Measurements from ENCODE around the gene MPG.

Gene MPG

DNA sequence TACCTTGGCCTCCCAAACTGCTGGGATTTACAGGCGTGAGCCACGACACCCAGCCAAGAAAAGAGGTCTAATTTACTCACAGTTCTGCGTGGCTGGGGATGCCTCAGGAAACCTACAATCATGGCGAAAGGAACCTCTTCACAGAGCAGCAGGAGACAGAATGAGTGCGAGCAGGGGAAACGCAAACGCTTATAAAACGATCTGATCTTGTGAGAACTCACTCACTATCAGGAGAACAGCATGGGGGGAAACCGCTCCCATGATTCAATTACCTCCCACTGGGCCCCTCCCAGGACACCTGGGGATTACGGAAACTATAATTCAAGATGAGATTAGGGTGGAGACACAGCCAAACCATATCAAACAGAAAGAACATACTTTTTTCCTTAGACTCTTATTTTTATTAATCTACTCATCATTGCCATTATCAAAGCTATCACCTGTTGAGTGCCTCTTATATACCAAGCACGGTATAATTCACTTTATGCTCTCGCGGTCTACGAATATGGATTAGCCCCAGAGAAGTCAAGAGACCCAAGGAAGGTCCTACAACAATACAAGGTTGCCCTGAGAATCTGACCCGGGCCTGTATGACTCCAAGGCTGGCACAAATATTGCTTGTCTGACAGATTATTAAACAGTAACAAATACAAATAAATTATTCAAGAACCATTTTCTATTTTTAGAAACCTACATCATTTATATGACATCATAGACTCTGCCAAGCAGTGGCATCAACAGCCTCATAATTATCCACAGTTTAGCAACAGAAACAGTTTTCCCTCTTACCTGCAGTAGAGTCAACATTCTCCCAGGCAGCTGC is 27.0 kb upstream of the MPG start:
- DNase-seq, result no peak

DNA sequence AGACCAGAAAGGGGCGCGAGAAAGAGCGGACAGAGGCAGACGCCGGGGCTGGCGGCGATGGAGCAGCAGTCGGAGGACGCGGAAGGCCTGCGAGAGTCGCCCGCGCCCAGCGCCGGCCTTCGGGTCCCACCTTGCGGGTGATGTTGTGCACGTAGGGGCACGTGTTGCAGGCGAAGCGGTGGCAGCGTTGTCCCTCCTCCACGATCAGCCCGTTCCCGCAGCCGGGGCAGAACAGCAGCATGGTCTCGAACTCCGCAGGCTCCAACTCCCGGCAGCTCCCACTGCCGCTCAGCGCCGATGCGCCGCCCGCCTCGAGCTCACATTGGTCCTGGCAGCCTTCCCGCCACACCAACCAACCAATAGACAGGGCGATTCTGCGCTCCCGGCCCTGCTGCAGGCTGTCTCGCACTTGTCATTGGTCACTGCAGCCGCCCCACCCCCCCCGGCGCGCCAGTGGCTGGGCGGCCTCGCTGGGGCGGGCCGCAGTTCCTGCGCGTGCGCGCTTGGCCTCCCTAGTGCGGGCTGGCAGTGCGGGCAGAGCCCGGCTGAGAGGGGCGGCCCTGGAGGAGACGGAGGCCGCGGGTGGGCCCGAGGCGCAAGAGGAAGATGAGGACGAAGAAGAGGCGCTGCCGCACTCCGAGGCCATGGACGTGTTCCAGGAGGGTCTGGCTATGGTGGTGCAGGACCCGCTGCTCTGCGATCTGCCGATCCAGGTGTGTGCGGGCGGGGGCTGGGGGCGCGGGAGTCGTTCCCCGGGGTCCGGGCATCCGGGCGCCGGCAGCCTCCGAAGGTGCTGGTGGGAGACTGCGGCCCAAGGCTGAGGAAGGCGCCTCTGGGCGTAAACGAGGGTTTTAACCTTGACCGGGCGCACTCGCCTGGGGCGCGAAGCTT is 24.4 kb upstream of the MPG start, which contains the start of the genes POLR3K and SNRNP25:
TSS of gene POLR3K (minus strand) at position 263 of the 891 bp plus-strand sequence. CDS start at position 241, 22 bp downstream.
TSS of gene SNRNP25 (plus strand) at position 483 of the 891 bp plus-strand sequence. CDS start at position 672, 189 bp downstream.
- DNase-seq, result peak; percentile 98

DNA sequence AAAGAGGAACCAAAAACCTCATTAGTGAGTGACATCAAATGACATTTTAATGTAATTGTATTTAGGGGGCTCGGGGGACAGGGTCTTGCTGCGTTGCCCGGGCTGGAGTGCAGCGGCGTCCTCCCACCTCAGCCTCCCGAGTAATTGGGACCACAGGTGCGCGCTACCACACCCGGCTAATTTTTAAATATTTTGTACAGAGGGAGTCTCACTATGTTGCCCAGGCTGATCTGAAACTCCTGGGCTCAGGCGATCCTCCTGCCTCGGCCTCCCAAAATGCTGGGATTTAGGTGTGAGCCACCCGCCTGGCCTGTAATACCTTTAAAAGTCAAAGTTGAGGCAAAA is 23.8 kb upstream of the MPG start:
- no peak for DNase-seq

DNA sequence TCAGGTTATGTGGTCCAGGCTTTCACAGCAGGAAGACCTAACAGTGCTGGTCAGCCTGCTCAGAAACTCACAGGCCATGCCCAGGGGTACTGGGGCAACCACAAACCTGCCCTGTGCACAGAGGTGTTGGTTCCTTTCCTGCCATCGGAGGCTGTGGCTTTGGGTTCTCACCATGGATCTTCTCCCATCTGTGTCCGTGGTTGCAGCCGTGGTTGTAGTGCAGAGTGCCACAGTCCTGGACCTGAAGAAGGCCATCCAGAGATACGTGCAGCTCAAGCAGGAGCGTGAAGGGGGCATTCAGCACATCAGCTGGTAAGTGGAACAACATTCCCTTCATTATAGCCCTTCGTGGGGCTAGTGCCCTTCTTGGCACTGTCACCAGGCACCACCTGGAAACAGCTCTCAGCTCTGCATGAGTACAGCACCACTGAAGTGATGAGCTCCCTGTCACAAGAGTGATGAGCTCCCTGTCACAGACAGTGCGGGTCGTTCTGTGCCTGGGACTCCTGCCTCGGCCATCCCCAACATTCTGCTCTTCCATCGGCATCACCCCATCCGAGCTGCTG is 22.4 kb upstream of the MPG start:
- DNase-seq, result no peak

DNA sequence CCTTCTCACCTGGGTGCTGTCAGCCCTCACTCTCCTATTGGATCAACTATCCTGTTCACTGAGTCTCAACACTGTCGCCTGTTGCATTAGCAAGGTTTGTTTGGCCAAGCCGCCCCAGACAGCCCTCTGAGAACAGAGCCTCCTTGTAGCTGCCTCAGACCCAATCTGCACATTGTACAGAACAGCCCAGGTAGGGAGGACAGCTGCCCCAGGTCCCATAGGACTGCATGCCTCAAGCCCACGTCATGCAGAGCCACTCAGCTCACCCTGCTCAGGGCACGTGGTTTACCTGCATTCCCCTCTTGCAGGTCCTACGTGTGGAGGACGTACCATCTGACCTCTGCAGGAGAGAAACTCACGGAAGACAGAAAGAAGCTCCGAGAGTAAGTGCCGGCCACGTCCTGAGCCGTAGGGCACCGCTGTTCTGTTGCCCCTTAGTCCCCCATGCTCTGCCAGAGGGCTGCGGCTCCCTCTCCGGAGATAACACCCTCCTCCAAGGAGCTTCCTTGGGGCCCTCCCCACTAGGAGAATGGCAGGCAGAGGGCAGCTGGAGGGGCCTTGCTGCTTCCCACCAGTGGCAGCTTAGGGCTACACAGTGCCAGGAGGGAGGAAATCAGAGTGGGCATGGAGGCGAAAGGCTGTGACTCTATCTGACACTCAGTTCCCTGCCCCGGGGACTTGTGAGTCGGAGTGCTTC is 21.6 kb upstream of the MPG start:
- no peak for DNase-seq

DNA sequence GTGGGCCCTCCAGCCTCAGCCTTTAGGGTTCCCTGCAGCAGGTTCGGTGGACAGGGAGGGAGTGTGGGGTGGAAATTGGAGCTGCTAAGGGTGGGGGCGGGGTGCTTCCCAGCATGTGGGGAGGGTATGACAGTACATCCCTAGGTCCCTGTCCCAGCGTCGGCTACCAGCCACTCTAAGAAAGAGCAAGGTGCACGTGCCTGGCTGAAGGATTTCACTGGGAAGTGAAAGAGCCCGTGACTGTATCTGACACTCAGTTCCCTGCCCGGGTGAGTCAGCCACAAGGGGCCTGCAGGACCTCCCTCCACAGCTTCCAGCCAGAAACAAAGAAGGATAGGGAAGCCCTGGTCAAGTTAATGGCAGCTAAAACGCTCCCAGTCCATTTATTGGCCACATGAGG is 20.3 kb upstream of the MPG start:
- DNase-seq, result no peak

DNA sequence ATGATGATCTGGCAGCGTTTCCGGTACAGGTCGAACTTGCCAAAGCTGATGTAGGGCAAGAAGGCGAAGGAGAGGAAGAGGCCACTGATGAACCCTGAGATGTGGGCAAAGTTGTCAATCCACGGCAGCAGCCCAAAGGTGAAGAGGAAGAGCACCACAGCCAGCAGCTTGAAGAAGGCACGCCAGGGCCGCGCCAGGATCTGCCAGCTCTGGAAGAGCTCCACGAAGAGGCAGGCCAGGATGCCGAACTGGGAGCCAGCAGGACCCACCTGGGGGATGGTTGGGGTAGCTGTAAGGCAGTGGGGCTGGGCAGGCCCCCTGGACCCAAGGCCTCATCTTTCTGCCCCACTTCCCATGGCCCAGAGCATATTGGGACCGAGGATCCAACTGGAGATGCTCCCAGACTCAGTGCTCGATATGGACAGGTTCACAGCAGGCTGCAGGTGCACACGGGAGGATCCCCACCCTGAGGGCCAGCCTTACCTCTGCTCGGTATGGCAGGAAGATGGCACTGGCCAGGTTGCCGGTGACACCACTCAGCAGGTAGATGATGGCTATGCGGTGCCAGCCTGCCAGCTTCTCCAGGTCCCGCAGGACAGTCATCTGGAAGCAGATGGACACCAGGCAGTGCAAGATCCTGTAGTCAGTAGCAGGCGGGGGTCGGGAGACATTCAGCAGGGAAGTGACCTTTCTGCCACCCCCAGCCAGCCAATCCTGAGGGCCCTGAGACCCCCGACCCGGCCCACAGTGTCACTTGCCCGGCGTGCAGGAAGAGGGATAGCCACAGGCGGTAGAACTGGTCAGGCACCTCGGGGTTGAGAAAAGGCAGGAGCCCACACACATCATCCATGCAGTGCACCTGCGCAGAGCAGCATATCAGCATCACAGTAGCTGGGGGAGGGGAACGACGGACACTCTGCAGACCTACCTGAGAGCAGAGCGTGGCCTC is 19.3 kb upstream of the MPG start:
- no peak for DNase-seq

DNA sequence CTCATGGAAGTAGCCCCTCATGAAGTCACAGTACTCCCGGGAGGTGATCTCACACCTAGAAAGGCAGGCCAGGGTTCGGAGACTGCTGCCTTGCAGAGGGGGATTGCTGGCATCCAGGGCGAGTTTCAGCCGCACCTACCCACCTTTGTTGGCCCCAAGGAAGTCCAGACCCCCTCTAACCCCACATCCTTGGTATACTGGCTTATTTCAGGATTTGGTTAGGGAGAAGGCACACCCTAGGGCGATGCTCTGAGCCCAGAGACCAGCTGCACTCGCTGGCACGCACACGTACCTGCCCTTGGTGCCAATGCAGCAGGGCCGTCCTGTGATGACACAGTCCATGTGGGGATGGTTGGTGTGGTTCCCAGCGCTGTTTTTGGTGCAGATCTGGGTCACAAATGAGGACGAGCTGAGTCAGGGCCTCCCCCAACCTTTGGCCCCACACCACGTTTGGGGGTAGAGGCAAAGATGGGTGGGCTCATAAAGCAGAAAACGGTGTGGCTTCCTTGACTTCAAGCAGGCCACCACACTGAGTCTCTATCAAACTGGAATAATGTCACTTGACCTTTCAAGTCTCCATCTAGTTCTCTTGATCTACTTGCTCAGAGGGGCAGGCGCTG is 18.5 kb upstream of the MPG start:
- DNase-seq, result no peak

DNA sequence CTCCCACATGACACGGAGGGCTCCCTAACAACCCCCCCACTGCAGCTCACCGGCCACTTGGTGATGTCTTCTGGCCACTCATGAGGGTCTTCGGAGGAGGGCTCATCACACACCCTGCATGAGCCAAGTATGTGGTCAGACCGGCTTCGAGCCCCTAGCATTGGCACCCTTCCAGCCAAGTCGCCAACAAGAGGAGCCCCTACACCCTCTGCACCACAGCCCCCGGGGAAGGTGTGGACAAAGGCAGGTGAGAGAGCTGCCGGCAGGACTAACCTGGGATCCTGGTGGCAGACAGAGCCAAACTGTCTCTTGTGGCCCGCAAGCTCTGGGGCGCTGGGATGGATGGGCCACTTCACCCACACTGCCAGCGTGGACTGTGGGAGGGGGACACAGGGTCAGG is 17.9 kb upstream of the MPG start:
- no peak for DNase-seq

DNA sequence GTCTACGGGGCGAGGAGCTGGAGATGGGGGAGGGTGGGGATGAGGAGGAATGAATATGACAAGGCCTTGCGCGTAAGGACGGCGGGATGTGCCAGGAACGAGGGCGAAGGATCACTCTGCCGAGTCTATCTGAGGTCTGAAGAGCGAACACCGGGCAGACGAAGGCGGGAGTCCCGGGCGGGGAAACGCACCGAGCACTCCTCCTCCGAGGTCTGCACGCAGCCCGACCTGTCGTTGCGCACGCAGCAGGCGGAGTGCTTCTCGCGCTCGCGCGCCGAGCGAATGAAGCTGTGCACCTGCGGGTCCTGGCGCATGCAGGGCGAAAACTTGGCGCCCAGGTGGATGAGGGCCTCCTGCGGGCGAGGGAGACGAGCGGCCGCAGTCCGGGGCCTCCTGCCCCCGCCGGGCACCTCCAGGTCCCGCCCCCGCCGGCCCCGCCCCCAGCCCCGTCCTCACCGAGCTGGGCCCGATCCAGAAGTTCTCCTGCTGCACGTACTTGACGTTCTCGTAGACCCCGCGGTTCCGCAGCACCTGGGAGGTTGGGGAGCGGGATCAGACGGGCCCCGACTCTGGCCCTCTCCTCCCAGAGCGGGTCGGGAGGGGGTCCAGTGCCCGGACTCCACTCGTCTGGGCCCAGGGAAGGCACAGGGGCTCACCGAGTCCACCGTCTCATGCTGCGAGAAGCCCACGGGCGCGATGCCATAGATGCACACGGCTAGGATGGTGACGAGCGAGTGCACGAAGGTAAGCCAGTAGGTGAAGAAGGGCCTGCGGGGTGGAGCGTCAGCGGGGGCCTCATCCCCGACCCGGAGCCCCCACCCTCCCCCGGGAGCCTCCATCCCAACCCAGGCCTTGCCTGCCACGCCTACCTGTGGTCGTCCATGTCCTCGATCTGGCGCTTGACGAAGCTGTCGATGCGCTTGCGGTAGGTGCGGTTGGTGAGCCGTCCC is 16.8 kb upstream of the MPG start:
- DNase-seq, result no peak

DNA sequence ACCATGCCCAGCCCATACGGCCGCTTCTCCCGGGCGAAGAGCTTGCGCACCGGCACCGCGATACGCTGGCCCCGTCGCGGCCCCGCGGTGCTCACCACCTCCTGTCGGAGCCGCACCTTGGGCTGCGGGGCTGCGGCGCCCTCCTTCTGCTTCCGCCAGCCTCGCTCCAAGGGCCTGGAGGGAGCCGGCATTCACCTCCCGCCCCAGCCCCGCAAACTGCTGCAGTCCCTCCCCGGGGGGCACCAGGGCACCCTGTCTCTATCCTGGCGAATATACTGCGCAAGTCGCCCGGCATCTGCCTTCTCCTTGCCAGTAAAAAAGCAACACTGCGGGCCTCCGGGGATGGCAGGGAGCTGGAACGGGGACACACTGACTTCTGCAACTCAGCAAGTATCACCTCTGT is 16.1 kb upstream of the MPG start:
- DNase-seq, result no peak

DNA sequence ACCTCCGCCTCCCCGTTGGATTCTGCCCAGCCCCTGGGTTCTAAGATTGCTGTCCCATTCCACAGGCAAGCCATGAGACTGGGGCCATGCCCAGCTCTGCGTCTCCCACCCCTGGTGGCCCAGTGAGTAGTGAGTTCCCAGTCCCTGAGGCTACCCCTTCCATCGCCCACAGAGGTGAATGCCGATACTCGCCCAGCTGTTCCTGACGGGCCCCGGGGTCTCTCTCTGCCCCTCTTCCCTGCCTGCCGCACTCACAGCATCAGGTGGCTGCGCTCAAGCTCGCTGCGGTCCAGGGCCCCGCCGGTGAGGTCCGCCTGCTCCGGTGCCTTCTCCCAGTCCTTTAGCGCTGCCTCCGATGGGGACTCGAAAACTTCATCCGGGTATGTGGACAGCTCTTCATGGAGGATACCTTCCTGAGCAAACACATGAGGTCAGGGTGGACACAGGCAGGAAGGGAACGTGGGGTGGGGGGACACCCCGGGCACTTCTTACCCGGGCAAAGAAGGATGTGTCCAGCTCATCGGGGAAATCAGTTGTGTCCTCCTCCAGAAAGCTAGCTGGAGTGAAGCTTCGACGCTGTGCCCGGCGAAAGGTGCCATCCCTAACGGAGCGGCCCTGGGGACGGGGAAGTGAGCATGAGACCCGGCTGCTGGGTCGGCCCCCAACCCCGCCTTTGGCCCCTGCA is 15.6 kb upstream of the MPG start:
- DNase-seq, result no peak

DNA sequence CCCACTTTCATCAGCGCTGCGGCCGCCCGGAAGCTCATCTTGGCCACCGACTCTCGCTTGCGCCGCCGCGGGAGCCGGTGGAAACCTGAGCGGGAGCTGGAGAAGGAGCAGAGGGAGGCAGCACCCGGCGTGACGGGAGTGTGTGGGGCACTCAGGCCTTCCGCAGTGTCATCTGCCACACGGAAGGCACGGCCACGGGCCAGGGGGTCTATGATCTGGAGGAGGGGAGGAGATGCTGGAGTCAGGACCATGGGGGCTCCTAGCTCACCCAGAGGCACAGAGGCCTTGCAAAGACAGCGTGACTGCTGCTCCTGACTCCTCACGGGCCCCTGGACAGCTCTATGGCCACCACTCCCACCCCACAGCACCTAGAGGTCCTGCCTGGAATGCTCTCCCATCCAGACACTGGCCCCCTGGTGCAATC is 15.0 kb upstream of the MPG start:
- DNase-seq, result no peak

DNA sequence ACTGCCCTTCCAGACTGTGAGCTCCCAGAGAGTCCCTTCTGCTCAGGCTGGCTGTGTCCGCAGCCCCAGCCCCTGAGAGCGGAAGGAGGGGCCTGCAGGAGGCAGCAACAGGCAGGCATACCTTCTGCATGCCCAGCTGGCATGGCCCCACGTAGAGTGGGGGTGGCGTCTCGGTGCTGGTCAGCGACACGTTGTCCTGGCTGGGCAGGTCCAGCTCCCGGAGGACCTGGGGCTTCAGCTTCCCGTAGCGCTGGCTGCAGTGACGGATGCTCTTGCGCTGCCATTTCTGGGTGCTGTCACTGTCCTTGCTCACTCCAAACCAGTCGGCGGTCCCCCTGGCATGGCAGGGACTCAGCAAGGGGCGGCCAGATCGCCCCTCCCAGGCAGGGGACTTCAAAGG is 14.6 kb upstream of the MPG start:
- no peak for DNase-seq

DNA sequence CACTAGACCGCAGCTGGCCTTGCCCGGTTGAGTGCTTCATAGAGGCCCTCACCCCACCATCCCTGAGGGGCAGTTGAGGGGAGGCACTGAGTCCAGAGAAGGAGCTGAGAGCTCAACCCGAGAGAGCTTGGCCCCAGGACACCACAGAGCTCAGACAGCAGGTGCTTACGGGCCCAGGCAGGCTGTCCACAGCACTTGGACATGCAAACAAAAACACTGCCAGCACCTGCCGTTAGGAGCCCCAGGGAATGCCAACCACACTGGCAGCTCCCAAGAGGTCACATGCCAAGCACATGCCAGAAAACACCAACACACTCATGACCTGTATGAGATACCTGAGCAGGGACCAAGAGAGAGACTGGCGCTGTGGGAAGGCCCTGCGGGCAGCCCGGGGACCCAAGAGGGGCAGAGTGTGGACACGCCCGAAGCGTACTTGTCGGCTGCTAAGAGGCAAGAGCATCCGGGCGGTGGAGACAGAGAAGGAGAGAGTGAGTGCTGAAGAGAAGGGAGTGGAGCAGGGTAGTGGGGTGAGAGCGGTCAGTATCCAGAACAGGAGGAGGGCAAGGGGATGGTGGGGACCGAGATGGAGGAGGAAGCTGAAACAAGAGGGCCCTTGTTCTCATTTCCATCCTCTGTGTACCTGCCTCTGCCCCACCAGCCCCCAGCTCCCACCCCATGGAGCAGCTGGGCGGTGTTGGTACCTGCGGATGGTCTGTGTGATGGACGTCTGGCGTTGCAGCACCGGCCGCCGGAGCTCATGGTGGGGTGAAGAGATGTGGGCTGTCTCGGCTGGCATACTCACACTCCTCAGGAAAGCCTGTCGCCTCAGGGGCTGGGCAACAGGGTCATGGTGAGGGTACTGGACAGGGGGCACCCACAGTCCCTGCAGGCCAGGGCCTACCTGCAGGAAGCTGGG is 13.8 kb upstream of the MPG start:
- no peak for DNase-seq

DNA sequence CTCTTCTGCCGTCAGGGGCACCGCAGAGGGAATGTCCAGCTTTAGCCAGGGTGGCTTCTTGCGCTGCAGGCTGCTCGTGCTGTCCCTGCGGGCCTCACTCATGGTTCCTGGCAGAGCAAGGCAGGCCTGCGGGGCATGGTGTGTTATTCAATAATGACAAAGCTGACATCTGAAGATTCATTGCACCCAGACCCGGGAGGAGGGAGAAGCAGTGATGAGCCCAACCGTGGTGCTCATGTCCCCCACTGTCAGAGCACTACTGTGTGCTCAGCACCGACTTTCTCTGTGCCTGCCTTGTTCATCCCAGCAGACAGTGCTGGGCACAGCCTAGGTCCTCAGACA is 13.1 kb upstream of the MPG start:
- no peak for DNase-seq

DNA sequence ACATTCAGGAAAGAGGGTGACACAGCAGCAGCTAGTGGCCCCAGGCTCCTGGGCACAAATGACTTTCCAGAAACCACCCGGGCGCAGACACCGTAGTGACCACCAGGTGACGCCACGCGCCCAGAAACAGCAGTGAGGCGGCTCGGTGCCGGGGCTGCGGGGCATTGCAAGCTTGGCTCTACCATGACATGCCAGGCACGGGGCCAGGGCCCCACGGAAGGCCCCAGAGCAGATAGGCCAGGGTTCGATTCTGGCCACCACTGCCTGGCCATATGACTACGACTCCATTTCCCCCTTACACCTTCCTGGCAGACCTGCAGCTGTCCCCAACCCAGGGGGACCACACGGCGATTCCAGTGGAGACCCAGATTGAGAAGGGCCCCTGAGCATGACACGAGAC is 12.3 kb upstream of the MPG start:
- peak; percentile 84 for DNase-seq
